Right ventricle myocardium superior (tissue), 1 donor: ENCODE results near the gene CDC37L1. TPM values are rescaled to one million over a fixed set of nuclear protein-coding genes. Genes with fewer than 3 reads are reported as not detected.

ENCODE experiments used
- ATAC-seq: fragments of 200-7000 bp; cut with Tn5 transposase; one replicate; pipeline ENCODE4 v1.9.1; 2020; ENCODE audit warnings: mild to moderate bottlenecking; ENCODE audit not compliant: poor library complexity
- DNase-seq: peaks from one replicate; pipeline ENCODE4 v3.0.0-alpha.2; 2020
- intact Hi-C: fragments of 100-400 bp; cut with DNase I; formaldehyde crosslinking; loops from one replicate; pipeline ENCODE4 v1.11.2; 2022
- total RNA-seq: library from RNA; stranded (reverse); fragmentation: NEBNext Ultra II Directional; extraction: Animal tissue kit (Norgen Biotek cat#: 25700); gene quantifications from one replicate; pipeline ENCODE4 v1.2.1, GENCODE V29; 2021
- donor health status: DM: no; HTN: yes; CAD: no; lungs with severe emphysema.

Gene CDC37L1
- total RNA-seq, 1 donor from 2014 or later = 40.2 TPM

DNA sequence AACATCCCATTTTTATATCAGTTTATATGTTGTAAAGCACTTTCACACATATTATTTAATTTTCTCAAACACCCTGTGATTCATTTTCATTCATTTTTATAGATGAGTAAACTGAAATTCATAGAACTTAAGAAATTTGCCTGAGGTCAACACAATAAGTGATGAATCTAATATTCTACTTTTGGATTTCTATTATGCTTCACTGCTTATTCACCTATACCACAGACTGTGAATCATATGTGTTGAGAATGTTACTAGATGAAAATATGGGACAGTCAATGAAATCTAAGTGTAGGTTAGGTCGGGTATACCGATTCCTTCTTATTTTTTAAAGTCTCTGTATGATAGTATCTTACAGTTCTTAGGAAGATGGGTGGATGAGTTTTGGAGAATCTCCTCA lies 24.8 kb downstream of the CDC37L1 start:
- intact Hi-C loops = no loop called here
- DNase-seq = no peak
- no peak for ATAC-seq

DNA sequence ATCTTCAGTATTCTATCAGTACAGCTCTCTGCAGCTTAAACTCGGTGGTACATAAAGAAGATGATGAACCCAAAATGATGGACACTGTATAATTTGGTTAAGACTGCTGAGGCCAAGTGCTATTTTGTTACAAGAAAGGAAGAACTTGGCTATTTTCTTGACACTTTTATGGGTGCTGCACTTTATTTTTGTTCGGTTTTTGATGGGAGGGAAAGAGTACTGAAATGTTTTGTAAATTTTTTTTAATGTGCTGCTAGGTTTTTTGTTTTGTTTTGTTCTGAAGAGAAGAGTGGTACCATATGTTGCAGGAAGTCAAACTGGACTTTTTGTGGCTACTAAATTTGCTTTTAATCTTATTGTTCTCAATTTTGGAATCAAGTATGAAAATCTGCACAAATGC lies 26.7 kb downstream of the CDC37L1 start:
- ATAC-seq = no peak
- intact Hi-C loops = no loop called here

GRCh38 chr9:4706971-4707622 lies 27.7 kb downstream of the CDC37L1 start:
- intact Hi-C loops = no loop called here
- no peak for ATAC-seq
- DNase-seq = no peak

More for the DNA sequence above, 26.7 kb downstream of the CDC37L1 start:
- no peak for DNase-seq

- DNase-seq = no peak
- no peak for ATAC-seq
- intact Hi-C loops = no loop called here
Observed at GRCh38 chr9:4709380-4709779, 30.0 kb downstream of the CDC37L1 start.

DNA sequence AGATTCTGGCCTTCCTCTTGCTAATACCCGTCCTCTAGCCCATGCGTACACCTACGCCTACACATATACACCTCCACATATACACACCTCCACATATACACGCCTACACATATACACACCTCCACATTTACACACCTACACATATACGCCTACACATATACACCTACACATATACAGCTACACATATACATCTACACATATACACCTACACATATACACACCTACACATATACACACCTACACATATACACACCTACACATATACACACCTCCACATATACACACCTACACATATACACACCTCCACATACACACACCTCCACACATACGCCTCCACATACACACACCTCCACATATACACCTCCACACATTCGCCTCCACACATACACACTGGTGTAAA lies 34.5 kb downstream of the CDC37L1 start:
- ATAC-seq (peak; percentile 50), DNase-seq (no peak)
- intact Hi-C loops = no loop called here

DNA sequence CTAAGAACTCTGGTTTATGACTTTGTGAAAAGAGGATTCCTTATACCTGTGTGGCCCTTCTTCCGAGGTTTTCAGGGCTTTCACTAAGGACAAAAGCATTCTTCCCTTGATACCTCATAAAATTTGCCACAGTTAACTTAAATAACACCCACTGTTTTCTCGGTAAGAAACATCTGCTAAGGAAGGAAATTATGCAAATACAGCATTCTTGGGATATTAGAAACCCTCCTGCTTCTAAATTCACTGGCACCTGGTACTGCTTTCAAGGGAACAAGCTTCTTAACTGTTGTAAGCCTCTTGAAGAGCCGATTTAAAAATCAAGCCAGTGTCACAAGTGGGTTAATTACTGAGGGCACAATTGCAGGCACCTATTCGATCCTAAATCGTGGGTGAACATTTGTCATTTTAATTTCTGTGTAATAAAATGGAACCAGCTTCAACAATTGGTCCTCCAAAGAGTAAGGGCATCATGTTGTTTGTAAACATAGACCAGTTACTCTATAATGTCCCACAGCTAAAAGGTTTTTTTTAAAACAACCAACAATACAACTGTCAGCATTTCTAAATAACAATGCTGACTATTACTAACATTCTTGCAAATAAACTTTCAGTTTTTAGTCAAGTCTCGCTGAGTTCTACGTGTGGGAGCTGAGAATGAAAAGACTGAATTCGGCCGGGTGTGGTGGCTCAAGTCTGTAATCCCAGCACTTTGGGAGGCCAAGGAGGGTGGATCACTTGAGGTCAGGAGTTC lies 35.1 kb downstream of the CDC37L1 start:
- intact Hi-C loops = no loop called here
- DNase-seq = no peak
- no peak for ATAC-seq

- intact Hi-C loops = no loop called here
- DNase-seq = no peak
- no peak for ATAC-seq
Observed at GRCh38 chr9:4716163-4716562, 36.8 kb downstream of the CDC37L1 start.

DNA sequence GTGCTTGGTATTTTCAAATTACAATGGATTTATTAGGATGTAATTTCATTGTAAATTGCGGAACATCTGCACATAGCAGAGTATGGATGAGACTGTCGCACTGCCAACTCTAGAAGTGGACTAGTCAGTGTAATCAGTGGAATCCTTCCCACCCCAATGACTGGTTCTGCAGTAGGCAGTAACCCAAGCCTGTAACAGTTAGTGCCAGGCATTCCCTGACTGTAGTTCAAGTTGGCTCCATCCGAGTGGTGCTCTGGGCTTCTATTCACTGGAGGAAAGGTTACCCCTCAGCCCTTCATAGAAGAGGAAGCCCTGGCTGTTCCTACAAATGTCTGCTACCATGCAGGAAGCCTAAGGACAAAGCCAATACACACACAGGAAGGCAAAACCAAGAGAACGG lies 38.4 kb downstream of the CDC37L1 start:
- DNase-seq (no peak), ATAC-seq (peak; percentile 86)
- intact Hi-C loops = no loop called here

GRCh38 chr9:4718911-4719310 lies 39.5 kb downstream of the CDC37L1 start:
- DNase-seq = no peak
- intact Hi-C loops = no loop called here
- ATAC-seq = no peak

- DNase-seq (no peak), ATAC-seq (no peak)
- intact Hi-C loops = no loop called here
Observed at GRCh38 chr9:4721736-4722135, 42.4 kb downstream of the CDC37L1 start.

DNA sequence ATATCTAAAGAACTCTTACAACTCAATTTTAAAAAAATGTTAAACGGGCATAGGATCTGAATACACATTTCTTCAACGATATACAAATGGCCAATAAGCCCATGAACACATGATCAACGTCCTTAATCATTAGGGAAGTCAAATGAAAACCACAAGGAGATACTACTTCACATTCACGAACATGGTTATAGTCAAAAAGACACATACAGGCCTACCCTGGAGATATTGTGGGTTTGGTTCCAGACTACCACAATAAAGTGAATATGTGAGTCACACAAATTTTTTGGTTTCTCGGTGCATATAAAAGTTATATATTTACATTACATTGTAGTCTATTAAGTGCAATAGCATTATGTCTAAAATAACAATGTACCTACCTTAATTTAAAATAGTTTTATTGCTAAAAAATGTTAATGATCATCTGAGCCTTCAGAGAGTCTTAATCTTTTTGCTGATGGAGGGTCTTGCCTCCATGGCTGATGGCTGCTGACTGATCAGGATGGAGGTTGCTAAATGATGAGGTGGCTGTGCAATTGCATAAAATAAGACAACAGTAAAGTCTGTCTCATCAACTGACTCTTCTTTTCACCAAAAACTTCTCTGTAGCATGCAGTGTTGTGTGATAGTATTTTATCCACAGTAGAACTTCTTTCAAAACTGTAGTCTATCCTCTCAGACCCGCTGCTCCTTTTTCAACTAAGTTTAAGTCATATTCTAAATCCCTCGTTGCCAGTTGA lies 46.5 kb downstream of the CDC37L1 start:
- DNase-seq (no peak), ATAC-seq (no peak)
- intact Hi-C loops = no loop called here

GRCh38 chr9:4727593-4727992 lies 48.2 kb downstream of the CDC37L1 start:
- ATAC-seq (no peak), DNase-seq (no peak)
- intact Hi-C loops = no loop called here

DNA sequence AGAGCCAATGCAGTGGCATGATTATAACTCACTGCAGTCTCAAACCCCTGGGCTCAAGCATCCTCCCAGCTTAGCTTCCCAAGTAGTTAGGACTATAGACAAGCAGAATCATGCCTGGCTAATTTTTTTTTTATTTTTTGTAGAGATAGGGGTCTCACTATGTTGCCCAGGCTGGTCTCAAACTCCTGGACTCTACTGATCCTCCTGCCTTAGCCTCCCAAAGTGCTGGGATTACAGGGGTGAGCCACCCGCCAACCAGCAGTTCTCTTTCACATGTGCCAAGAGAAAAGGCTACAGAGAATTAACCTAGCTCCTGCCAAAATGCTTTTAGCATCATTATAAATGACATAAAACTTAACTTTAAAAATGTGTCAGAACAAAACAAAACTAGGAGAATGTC lies 53.5 kb downstream of the CDC37L1 start:
- intact Hi-C loops = loop anchor here (5.0 kb wide), 1 partner anchor 36 kb away; no protein-coding TSS in a partner anchor
- ATAC-seq (no peak), DNase-seq (no peak)

DNA sequence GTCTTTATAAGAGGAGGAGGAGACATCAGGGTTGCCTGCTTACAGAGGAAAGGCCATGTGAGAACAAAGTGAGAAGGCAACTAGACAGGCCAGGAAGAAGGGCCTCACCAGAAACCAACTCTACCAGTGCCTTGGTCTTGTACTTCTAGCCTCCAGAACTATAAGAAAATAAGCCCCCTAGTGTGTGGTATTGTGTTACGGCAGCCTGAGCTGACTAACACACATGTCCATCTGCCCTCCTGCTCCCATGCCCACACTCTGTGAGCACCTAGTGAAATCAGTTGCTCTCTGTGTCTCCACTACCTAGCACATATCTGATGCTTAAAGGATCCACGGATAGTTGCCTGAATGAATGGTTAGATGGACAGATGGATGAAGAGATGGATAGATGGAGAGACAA lies 54.8 kb downstream of the CDC37L1 start:
- intact Hi-C loops = loop anchor here (5.0 kb wide), 1 partner anchor 37 kb away; no protein-coding TSS in a partner anchor
- DNase-seq (no peak), ATAC-seq (no peak)

DNA sequence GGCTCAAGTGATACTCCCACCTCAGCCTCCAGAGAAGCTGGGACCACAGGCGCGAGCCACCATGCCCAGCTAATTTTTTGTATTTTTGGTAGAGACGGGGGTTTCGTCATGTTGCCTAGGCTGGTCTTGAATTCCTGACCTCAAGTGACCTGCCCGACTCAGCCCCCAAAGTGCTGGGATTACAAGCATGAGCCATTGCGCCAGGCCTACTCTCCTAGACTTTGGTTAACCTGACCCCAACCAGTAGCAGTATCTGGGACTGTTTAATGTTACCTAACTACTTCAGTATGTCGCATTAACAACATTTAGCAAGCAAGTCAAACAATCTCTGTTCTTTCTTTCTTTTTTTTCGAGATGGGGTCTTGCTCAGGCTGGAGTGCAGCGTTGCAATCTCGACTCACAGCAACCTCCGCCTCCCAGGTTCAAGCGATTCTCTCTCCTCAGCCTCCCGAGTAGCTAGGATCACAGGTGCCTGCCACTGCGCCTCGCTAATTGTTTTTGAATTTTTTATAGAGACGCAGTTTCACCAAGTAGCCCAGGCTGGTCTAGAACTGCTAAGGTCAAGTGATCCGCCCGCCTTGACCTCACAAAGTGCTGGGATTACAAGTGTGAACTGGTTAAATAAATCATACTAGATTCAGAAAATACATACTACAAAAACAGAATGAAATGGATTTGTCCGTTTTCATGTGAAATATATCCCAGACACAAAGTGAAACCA lies 59.7 kb downstream of the CDC37L1 start:
- ATAC-seq (no peak), DNase-seq (no peak)
- intact Hi-C loops = no loop called here

- no peak for DNase-seq
- ATAC-seq = no peak
- intact Hi-C loops = no loop called here
Observed at GRCh38 chr9:4739587-4740387, 60.4 kb downstream of the CDC37L1 start.

GRCh38 chr9:4740388-4740637 lies 60.9 kb downstream of the CDC37L1 start:
- ATAC-seq (no peak), DNase-seq (no peak)
- intact Hi-C loops = no loop called here

DNA sequence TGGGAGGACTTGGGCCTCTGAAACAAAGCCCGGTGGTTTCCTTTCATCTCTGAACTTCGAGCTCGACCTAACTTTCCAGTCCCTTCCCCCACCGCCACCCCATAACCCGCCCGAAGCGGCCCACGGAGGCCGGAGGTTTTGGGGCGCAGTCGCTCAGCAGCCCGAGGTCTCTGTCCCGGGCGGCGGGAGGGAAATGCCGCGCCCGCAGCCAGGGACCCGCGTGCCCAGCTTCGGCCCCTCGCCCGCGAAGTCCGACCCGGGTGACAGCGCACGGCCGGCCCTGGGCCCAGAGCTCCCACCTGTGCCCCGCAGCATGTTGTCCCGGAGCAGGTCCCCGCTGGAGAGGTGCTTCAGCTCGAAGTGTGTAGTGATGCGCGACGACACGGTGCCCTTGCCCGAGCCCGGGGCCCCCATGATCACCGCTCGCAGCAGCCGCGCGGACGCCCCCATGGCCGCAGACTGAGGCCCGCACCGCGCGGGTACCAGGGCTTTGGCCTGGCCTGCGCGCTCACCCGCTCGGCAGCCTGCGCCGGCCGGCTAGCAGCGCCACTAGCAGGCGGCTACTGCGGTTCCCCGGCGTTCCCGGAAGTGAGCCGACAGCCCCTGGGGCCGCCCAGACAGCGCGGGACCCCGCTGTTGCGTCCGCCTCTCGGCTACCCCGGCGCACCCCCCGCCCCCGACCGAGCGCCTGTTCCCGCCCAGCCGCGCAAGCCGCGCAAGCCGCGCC lies 61.4 kb downstream of the CDC37L1 start, which contains the start of gene AK3:
Gene AK3, minus strand, starts transcription at position 565 of the 727 bp plus-strand sequence. Its CDS starts 115 bp downstream, at position 450.
- intact Hi-C loops = no loop called here
- ATAC-seq (peak; percentile 94), DNase-seq (peak; percentile 92)
